SU-DHL-6 (cell line): Measurements from ENCODE around the gene FOXC1.

ENCODE experiments used
- CTCF ChIP-seq: fragments of 200-600 bp; sonication (generic); IDR thresholded peaks from one replicate; pipeline ENCODE4 v1.5.1; 2017; ENCODE audit warnings: antibody characterized with exemption, mild to moderate bottlenecking, low read length, moderate library complexity; ENCODE audit not compliant: insufficient read depth, poor library complexity, severe bottlenecking
- EZH2phosphoT487 ChIP-seq: fragments of 200-600 bp; sonication (generic), shearing (Covaris generic); conservative IDR thresholded peaks from 2 replicates; pipeline ENCODE4 v1.6.1; 2018; ENCODE audit warnings: mild to moderate bottlenecking, antibody characterized with exemption, low read length, moderate library complexity, mixed read lengths

- TF ChIP-seq CTCF (no peak), EZH2phosphoT487 (no peak)
Observed at GRCh38 chr6:1599469-1599868, 10.2 kb upstream of the FOXC1 start.
